Panc1 (cell line): ENCODE measurements around the gene FOXN1. TPM values are rescaled to one million over a fixed set of nuclear protein-coding genes. Genes with fewer than 3 reads are reported as not detected.

ENCODE experiments used
- ATAC-seq: fragments of 200-7000 bp; cut with Tn5 transposase; 2 replicates; pipeline ENCODE4 v1.9.1; 2020; ENCODE audit warnings: mild to moderate bottlenecking, moderate library complexity
- BruUV-seq: library from RNA; stranded (reverse); fragments of 400-500 nt; replicated peaks from 2 replicates; lab custom pipeline; 2021; lab: Mats Ljungman, UMichigan
- CTCF ChIA-PET: fragments of 300-600 bp; sonication (Branson Sonifier 250); formaldehyde crosslinking; loops from one replicate; lab custom pipeline; 2022; ENCODE audit warnings: antibody characterized with exemption; lab: Charles Lee
- POLR2A ChIA-PET: fragments of 300-600 bp; sonication (Branson Sonifier 250); formaldehyde crosslinking; loops from one replicate; lab custom pipeline; 2022; ENCODE audit warnings: antibody characterized with exemption; lab: Charles Lee
- DNase-seq: peaks from one replicate; pipeline ENCODE4 v3.0.0-alpha.2; 2010; ENCODE audit warnings: low read depth, low spot score
- H3K27ac ChIP-seq: 2 replicates; pipeline ENCODE4 v1.5.1; 2011; ENCODE audit warnings: mild to moderate bottlenecking, low read length, inconsistent platforms
- H3K27me3 ChIP-seq: fragments of 200-500 bp; sonication (Bioruptor generic); 2 replicates; pipeline ENCODE4 v1.6.0; 2014; ENCODE audit warnings: low read length, inconsistent platforms; ENCODE audit not compliant: control insufficient read depth, insufficient read depth
- H3K36me3 ChIP-seq: fragments of 200-500 bp; sonication (Bioruptor generic); 2 replicates; pipeline ENCODE4 v1.5.1; 2014; ENCODE audit warnings: inconsistent platforms, mild to moderate bottlenecking, low read length, moderate library complexity; ENCODE audit not compliant: control insufficient read depth, insufficient read depth
- H3K4me1 ChIP-seq: 2 replicates; pipeline ENCODE4 v1.5.1; 2011; ENCODE audit warnings: inconsistent platforms, mild to moderate bottlenecking, low read length, moderate library complexity; ENCODE audit not compliant: control insufficient read depth, insufficient read depth
- H3K4me3 ChIP-seq, 2 experiments: 2 replicates each; pipeline ENCODE4 v1.5.1; 2011 to 2012; ENCODE audit warnings: low read depth in 2 of 2, low read length in 2 of 2, mild to moderate bottlenecking in 2 of 2, inconsistent platforms in 1 of 2, moderate library complexity in 1 of 2
- H3K9me3 ChIP-seq: fragments of 200-500 bp; sonication (Bioruptor generic); 2 replicates; pipeline ENCODE4 v1.5.1; 2014; ENCODE audit warnings: low read depth, mild to moderate bottlenecking, inconsistent platforms, low read length, moderate library complexity; ENCODE audit not compliant: control insufficient read depth, insufficient read depth
- CTCF ChIP-seq: fragments of 450-650 bp; IDR thresholded peaks from 2 replicates; pipeline ENCODE4 v1.5.1; 2017; ENCODE audit warnings: mild to moderate bottlenecking
- POLR2AphosphoS5 ChIP-seq: IDR thresholded peaks from 2 replicates; pipeline ENCODE4 v1.6.1; 2012; ENCODE audit warnings: mild to moderate bottlenecking, low read depth, low read length, moderate library complexity
- REST ChIP-seq, 2 experiments: IDR thresholded peaks; 2 replicates each; pipeline ENCODE4 v1.6.1; 2011 to 2012; ENCODE audit warnings: low read depth in 2 of 2, control low read depth in 1 of 2, low read length in 1 of 2, mild to moderate bottlenecking in 1 of 2, moderate library complexity in 1 of 2; ENCODE audit not compliant: insufficient read depth in 1 of 2
- SIN3A ChIP-seq: IDR thresholded peaks from 2 replicates; pipeline ENCODE4 v1.6.1; 2012; ENCODE audit warnings: low read depth, mild to moderate bottlenecking, low read length, moderate library complexity, borderline replicate concordance; ENCODE audit not compliant: insufficient read depth
- TCF7L2 ChIP-seq: IDR thresholded peaks from 2 replicates; pipeline ENCODE4 v1.6.1; 2011; ENCODE audit warnings: mild to moderate bottlenecking, low read depth, low read length, inconsistent platforms
- in situ Hi-C: cut with HindIII; loops from 2 replicates; pipeline ENCODE4 v1.10.0; 2016; ENCODE audit warnings: low sequenced_read_pairs, low pct_unique_long_range_greater_than_20kb
- intact Hi-C: fragments of 100-400 bp; cut with micrococcal nuclease; formaldehyde crosslinking; loops from one replicate; pipeline ENCODE4 v1.10.0; 2022; ENCODE audit not compliant: unreplicated experiment
- total RNA-seq: library from RNA; stranded (reverse); gene quantifications from one replicate; pipeline ENCODE4 v1.2.1, GENCODE V29; 2021; ENCODE audit not compliant: unreplicated experiment

Gene FOXN1
- total RNA-seq, 1 experiment from 2014 or later: not detected

GRCh38 chr17:28471531-28472342 lies 34.4 kb upstream of the FOXN1 start:
- in situ Hi-C loops: no loop called here
- POLR2A ChIA-PET: no interaction called here
- TF ChIP-seq SIN3A (no peak), POLR2AphosphoS5 (no peak), CTCF (no peak), TCF7L2 (no peak), REST (IDR thresholded peaks at IDR 0.05; ENCODE audit: insufficient read depth in 1 of 2, low read depth in 2 of 2, low read length in 1 of 2) (no peak)
- DNase-seq (no peak), ATAC-seq (no peak; the same call in 1 of the 2 replicates)
- Histone ChIP-seq H3K27ac (no peak overlapping the region), H3K4me3 (no peak overlapping the region), H3K27me3 (peaks cover 3% of the 10 kb centered on the region; the same call in 1 of the 2 replicates), H3K36me3 (no peaks in the 10 kb centered on the region), H3K9me3 (no peaks in the 10 kb centered on the region), H3K4me1 (no peaks in the 10 kb centered on the region)
- intact Hi-C loops: no loop called here
- CTCF ChIA-PET: no interaction called here
- no TSS peak for BruUV-seq

- in situ Hi-C loops: no loop called here
Observed at GRCh38 chr17:28472871-28473497, 33.2 kb upstream of the FOXN1 start.

More at GRCh38 chr17:28472871-28473497, 33.2 kb upstream of the FOXN1 start:
- intact Hi-C loops: no loop called here
- DNase-seq (no peak), ATAC-seq (no peak)
- H3K36me3 ChIP-seq: no peaks in the 10 kb centered on the region
- no peaks in the 10 kb centered on the region for H3K9me3 ChIP-seq
- no TSS peak for BruUV-seq
- no peak overlapping the region for H3K27ac ChIP-seq
- CTCF ChIA-PET: no interaction called here
- TF ChIP-seq TCF7L2 (no peak), POLR2AphosphoS5 (no peak), REST (IDR thresholded peaks at IDR 0.05; ENCODE audit: insufficient read depth in 1 of 2, low read depth in 2 of 2, low read length in 1 of 2) (no peak), SIN3A (no peak), CTCF (no peak)
- no peaks in the 10 kb centered on the region for H3K4me1 ChIP-seq
- POLR2A ChIA-PET: no interaction called here
- H3K27me3 ChIP-seq: peaks cover 3% of the 10 kb centered on the region; the same call in 1 of the 2 replicates
- no peak overlapping the region for H3K4me3 ChIP-seq
